Measurements from ENCODE around the gene RARG.

Gene RARG

GRCh38 chr12:53173085-53173715 is 58.8 kb downstream of the RARG start:
- ATAC-seq: peak; percentile 35; the same call in 2 of the 3 replicates

DNA sequence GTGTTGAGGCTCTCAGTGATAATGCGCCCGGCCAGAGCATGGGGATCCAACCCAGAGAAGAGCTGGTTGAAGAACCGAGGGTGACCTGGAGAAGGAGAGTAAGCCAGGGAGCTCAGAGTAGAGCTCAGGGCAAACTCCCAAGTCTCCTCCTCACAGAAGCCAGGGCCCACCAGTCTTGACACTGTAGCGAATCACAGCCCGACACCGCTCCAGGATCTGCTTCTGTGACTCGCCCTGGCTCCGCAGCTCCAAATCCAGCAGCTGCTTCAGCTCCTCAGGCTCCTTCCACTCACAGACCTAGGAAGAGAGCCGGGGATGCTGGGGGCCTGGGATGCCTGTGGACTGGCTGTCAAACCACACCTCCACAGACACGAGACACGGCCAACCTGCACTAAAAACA is 59.7 kb downstream of the RARG start:
- peak; percentile 67 for ATAC-seq
- TF ChIP-seq GLIS3 (CRISPR knock-in tag; IDR thresholded peaks at IDR 0.05): no peak
- TF ChIP-seq CSRNP3 (CRISPR knock-in tag; IDR thresholded peaks at IDR 0.05): no peak
- TF ChIP-seq ESRRG (CRISPR knock-in tag; IDR thresholded peaks at IDR 0.05): no peak
- no peak for TF ChIP-seq ZFP3 (CRISPR knock-in tag; IDR thresholded peaks at IDR 0.05)
- TF ChIP-seq TCF4 (CRISPR knock-in tag; IDR thresholded peaks at IDR 0.05; ENCODE audit: borderline replicate concordance): no peak
- no peak for TF ChIP-seq ZNF70 (CRISPR knock-in tag; IDR thresholded peaks at IDR 0.05)
- no peak for TF ChIP-seq BACH2 (CRISPR knock-in tag; IDR thresholded peaks at IDR 0.05; ENCODE audit: borderline replicate concordance)
- no peak for TF ChIP-seq ZFP30 (CRISPR knock-in tag; IDR thresholded peaks at IDR 0.05)
- TF ChIP-seq POU6F1 (CRISPR knock-in tag; IDR thresholded peaks at IDR 0.05; ENCODE audit: borderline replicate concordance, low read depth): no peak
- no peak for TF ChIP-seq TOX (CRISPR knock-in tag; IDR thresholded peaks at IDR 0.05; ENCODE audit: borderline replicate concordance)
- TF ChIP-seq ZNF565 (CRISPR knock-in tag; conservative IDR thresholded peaks at IDR 0.05; ENCODE audit: low read depth): no peak
- no peak for TF ChIP-seq SNAI2 (CRISPR knock-in tag; IDR thresholded peaks at IDR 0.05)
- TF ChIP-seq ARNTL (CRISPR knock-in tag; IDR thresholded peaks at IDR 0.05; ENCODE audit: borderline replicate concordance, low read depth): no peak
- TF ChIP-seq, protein P1, sequence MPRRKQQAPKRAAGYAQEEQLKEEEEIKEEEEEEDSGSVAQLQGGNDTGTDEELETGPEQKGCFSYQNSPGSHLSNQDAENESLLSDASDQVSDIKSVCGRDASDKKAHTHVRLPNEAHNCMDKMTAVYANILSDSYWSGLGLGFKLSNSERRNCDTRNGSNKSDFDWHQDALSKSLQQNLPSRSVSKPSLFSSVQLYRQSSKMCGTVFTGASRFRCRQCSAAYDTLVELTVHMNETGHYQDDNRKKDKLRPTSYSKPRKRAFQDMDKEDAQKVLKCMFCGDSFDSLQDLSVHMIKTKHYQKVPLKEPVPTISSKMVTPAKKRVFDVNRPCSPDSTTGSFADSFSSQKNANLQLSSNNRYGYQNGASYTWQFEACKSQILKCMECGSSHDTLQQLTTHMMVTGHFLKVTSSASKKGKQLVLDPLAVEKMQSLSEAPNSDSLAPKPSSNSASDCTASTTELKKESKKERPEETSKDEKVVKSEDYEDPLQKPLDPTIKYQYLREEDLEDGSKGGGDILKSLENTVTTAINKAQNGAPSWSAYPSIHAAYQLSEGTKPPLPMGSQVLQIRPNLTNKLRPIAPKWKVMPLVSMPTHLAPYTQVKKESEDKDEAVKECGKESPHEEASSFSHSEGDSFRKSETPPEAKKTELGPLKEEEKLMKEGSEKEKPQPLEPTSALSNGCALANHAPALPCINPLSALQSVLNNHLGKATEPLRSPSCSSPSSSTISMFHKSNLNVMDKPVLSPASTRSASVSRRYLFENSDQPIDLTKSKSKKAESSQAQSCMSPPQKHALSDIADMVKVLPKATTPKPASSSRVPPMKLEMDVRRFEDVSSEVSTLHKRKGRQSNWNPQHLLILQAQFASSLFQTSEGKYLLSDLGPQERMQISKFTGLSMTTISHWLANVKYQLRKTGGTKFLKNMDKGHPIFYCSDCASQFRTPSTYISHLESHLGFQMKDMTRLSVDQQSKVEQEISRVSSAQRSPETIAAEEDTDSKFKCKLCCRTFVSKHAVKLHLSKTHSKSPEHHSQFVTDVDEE (CRISPR knock-in tag; IDR thresholded peaks at IDR 0.05): no peak
- no peak for TF ChIP-seq OSR1 (CRISPR knock-in tag; IDR thresholded peaks at IDR 0.05)
- no peak for TF ChIP-seq PPARA (CRISPR knock-in tag; IDR thresholded peaks at IDR 0.05; ENCODE audit: borderline replicate concordance)
- TF ChIP-seq ZC3H10 (CRISPR knock-in tag; IDR thresholded peaks at IDR 0.05): no peak
- TF ChIP-seq CSDC2 (CRISPR knock-in tag; IDR thresholded peaks at IDR 0.05): no peak

More at GRCh38 chr12:53173085-53173715, 58.8 kb downstream of the RARG start:
- TF ChIP-seq ESRRG (CRISPR knock-in tag; IDR thresholded peaks at IDR 0.05): no peak
- no peak for TF ChIP-seq ZFP3 (CRISPR knock-in tag; IDR thresholded peaks at IDR 0.05)
- no peak for TF ChIP-seq PPARA (CRISPR knock-in tag; IDR thresholded peaks at IDR 0.05; ENCODE audit: borderline replicate concordance)
- TF ChIP-seq POU6F1 (CRISPR knock-in tag; IDR thresholded peaks at IDR 0.05; ENCODE audit: borderline replicate concordance, low read depth): no peak

- no peak for TF ChIP-seq ZNF70 (CRISPR knock-in tag; IDR thresholded peaks at IDR 0.05)
- TF ChIP-seq ZFP3 (CRISPR knock-in tag; IDR thresholded peaks at IDR 0.05): no peak
- no peak for TF ChIP-seq OSR1 (CRISPR knock-in tag; IDR thresholded peaks at IDR 0.05)
- no peak for TF ChIP-seq TCF4 (CRISPR knock-in tag; IDR thresholded peaks at IDR 0.05; ENCODE audit: borderline replicate concordance)
- TF ChIP-seq ESRRG (CRISPR knock-in tag; IDR thresholded peaks at IDR 0.05): no peak
- no peak for TF ChIP-seq ISL1 (CRISPR knock-in tag; IDR thresholded peaks at IDR 0.05)
- no peak for TF ChIP-seq ARNTL (CRISPR knock-in tag; IDR thresholded peaks at IDR 0.05; ENCODE audit: borderline replicate concordance, low read depth)
- TF ChIP-seq GLIS3 (CRISPR knock-in tag; IDR thresholded peaks at IDR 0.05): no peak
- ATAC-seq: peak; percentile 29
These were observed 60.2 kb downstream of the RARG start for GRCh38 chr12:53171725-53172329.

All from SK-N-SH treated with all-trans-retinoic acid at 6 μM for 48 hours (cell line).